ENCODE measurements around the gene PTPN20.

The PTPN20 gene

GRCh38 chr10:47022311-47023131 is 111.3 kb downstream of the PTPN20 start:
- DNase-seq (ENCODE audit: low read depth): no peak

DNA sequence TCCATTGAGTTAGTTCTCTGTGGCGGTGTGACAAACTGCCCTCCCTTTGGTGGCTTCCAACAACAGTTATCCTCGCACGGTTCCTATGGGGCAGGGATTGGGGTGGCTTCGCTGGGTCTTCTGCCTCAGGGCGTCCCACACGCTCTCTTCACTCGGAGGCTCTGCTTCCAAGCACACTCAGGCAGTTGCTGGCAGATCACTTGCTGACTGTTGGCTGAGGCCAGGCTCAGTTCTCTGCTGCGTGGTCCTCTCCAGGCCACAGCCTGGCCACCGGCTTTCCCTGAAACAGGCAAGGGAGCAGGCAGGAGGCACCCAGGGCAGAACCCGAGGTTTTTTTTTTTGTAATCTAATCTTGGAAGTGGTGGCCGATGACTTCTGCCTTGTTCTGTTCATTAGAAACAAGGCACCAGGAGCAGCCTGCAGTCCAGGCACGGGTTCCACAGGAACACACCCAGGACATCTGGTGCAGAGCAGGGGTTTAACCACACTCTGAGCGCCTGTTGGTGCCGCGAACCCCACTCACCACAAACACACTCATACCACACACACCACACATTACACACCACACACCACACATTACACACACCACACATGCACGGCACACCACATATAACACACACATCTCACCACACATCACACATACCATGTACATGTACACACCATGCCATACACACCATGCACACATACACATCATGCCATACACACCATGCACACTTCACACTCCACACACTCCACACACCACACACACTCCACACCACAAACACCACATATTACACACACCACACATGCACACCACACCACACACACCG is 112.2 kb downstream of the PTPN20 start:
- no peak for DNase-seq (ENCODE audit: low read depth)

- no peak for DNase-seq (ENCODE audit: low read depth)
These were observed 112.8 kb downstream of the PTPN20 start for GRCh38 chr10:47024046-47024322.

GRCh38 chr10:47024399-47025252 is 113.4 kb downstream of the PTPN20 start:
- DNase-seq (ENCODE audit: low read depth): no peak

- DNase-seq (ENCODE audit: low read depth): no peak
These were observed 114.0 kb downstream of the PTPN20 start for GRCh38 chr10:47025253-47025539.

DNA sequence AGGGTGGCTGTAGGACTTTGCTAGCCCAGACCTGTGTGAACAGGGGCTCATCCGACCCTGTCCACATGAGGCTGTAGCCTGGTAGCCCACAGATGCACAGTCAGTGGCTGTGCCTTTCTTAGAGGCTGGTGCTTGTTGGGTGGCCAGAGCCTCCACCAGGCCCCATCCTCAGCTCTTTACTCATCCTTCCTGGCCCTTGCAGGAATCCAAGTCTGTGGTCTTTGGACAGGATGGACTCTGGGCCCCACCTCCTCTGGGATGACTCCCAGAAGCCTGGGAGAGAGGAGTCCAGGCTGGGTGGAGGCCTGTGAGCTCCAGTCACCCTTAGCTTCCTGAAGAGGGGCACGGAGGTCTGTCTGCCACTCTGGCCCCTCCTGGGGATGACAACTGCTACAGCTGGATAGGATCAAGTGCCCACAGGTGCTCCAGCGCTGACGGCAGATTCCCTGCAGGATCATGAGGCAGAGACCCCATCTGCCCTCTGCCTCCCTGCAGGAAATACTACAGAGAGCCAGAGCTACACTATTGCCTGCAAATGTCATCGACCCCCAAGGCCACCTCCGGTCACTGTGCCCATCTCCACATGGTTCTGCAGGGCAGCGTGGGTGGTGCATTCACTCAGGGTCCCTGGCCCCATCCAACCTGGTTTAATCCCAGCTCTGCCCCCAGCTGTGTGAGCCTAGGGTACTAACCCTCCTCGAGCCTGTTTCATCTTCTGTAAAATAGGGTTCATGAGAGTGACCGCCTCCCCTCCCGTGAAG is 114.5 kb downstream of the PTPN20 start:
- DNase-seq (ENCODE audit: low read depth): peak; percentile 64

DNA sequence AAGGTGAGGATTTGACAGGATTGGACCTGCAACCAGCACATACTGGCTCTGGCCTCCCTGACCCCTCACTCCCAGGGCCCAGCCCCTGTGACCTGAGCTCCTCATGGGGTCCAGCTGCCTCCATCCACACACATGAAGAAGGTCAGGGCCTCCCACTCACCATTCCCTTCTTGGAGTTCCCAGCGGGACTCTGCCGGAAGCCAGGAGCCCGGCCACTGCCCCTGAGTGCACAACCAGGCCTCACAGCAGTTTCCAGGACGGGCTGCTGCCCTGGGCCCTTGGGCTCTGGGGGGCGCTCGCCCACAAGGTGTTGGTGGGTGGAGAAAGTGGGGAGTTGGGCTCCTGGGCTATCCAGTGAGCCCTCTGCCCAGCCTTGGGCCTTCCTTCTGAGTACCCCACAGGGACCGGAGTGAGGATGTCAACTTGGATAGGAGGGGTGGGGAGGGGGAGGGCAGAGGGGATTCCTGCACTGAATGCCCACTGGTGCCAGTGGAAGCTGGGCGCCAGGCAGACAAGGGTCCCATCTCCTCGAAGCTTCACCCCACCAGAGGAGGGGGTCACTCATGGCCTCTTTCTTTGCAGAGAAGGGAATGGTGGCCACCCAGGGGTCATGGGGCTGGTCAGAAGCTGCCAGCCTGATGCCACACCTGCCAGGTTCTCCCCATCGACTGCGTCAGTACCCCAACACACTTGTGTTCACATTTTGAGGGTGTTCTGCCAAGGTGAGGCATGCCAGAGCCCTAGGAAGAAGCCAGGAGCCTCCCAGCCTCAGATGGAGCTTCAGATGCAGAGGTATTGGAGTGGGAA is 115.3 kb downstream of the PTPN20 start:
- DNase-seq (ENCODE audit: low read depth): no peak

DNA sequence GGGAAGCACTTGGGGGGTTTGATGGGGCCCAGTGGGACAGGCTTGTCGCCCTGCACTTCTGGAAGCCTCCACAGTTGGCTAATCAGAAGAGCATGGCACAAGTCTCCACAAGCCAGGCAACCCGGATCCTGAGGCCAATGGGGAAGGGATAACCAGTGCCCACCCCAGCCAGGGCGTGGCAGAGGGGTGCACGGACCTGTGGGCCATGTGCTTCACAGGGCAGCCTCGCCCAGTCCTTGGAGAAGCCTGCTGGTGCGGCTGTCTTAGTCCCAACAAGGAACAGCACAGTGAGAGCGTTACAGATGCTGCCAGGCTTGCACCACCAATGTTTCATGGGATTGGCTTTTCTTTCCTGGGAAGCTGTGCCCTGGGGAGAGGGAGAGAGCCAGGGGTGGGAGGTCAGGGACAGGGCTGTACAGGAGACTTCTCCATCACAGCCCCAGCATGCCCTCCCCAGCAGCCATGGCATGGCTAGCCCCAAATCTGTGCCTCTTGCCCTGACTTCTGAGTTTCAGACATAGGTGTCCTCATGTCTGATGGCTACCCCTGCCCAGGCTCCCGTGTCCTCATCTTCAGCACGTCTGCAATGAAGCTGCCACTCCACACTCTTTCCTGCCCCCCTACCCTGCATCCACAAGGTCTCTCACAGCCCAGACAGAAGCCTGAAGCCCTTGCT is 116.0 kb downstream of the PTPN20 start:
- DNase-seq (ENCODE audit: low read depth): no peak

DNA sequence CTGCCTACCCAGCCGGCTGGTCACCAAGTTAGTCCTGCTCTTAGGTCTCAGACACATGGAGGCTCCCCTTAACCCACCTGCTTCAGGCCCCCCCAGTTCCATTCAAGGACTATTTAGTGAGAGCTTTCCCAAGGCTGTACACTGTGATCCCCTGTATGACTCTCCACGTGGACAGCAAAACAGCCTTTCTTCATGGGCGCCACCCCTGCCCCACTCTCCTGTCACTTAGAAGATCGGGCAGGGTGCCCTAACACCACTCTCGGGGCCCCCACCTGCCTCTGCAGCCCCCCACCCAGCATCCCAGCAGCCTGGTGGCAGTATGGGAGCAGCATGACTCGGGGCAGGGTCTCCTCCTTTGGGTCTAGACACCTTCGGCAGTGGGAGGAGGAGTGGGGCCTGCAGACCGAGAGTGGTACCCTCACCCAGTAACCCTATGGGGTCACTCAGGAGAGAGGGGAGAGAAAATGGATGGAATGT is 116.6 kb downstream of the PTPN20 start:
- DNase-seq (ENCODE audit: low read depth): no peak

DNA sequence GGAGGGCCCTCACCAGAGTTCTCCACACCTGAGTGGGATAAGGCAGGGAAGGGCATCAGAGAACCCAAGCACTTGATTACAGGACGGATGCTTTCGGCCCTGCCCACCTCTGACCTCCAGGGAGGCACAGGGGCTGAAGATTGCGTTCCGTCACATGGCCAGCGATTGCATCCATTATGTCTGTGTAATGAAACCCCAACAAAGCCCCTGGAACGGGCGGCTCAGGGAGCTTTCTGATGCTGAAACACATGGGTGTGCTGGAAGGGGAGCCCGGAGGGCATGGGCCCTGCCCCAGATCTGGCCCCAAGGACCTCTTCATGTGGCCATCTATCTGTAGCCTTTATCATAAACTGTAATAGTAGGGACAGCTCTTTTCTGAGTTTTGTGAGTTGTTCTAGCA is 117.2 kb downstream of the PTPN20 start:
- no peak for DNase-seq (ENCODE audit: low read depth)

DNA sequence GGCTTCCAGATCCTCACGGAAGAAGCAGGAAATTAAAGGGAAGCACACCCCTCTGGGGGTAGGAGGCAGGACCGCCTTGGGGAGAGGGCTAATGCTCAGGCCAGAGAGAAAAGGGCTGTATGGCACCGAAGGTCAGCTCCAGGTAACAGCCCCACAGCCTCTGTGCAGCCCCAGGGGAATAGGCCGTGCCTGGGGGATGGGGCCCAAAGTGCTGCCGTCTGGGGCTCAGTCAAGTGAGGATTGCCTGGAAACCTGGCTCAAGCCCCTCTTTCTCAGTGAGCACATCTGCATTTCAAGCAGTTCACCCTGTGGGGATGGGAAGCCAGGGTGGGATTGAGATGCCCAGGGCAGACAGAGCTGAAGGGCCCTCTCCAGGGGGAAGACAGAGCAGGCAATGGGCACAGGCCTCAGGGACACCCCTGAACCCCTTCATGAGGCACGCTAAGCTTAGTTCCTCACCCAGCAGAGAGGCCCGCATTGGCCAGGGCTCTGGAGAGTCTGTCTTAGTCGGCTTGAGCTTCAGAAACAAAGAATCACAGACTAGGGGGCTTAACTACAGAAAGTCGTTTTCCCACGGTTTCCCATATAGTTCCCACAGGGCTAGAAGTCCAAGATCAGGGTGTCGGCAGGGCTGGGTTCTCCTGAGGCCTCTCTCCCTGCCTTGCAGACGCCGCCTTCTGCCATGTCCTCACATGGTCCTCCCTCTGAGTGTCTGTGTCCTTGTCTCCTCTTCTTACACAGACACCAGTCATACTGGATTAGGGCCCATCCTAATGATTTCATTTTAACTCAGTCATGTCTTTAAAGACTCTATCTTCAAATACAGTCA is 118.2 kb downstream of the PTPN20 start:
- no peak for DNase-seq (ENCODE audit: low read depth)

DNA sequence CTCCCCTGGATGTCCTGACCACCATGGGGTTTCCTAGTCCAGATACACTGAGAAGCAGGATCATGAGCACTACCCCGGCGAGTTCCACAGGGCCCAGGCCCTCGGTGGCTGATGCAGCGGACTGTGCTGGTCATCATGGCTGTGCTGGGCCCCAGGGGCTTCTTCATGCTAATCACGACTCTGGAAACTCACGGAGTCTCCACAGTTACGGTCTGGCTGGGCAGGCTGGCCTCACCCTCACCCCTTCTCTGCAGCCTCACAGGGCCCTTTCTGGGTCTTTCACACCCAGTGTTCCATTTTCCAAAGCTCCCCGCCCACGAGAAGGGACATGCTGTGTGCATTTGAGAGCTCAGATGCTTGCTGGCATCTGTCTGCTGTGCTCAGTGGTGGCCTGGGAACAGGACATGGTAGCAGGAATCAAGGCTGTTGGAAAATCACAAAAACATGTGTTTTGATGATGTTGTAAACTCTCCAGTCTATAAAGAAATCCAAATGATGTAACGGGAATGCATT is 119.0 kb downstream of the PTPN20 start:
- DNase-seq (ENCODE audit: low read depth): no peak

- DNase-seq (ENCODE audit: low read depth): no peak
These were observed 120.1 kb downstream of the PTPN20 start for GRCh38 chr10:47031211-47031900.

GRCh38 chr10:47031901-47032465 is 120.8 kb downstream of the PTPN20 start:
- no peak for DNase-seq (ENCODE audit: low read depth)

- no peak for DNase-seq (ENCODE audit: low read depth)
These were observed 121.9 kb downstream of the PTPN20 start for GRCh38 chr10:47033081-47033480.

GRCh38 chr10:47033541-47034270 is 122.5 kb downstream of the PTPN20 start:
- no peak for DNase-seq (ENCODE audit: low read depth)

DNA sequence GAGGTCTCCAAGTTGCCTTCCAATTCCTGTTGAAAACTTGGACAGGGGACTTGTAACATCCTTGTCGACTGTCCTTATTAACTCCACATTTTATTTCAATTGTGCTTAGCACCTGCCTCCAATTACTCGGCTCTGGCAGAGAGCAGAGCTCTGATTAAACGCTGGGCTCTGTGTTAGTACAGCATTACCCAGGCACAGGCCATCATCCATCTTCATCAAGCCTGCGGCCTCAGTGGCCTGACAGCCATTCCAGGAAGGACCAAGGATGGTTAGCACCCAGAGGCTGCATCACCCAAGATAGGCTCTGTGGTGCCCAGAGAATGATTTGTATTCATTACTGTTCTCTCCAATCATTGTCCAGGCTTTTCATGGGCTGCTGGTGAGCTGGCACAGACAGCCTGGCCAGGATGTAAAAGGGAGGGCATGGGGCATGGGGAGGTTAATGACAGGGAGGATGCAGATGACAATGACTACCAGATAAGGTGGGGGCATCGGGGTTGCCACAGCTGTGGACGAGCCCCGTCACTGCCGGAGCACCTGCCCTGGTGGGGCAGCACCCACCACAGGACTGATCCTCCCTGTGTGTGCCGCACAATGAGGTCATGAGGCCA is 123.3 kb downstream of the PTPN20 start:
- no peak for DNase-seq (ENCODE audit: low read depth)

Measured in GM04504 (cell line).